Embryonic facial prominence (tissue), 1 donor: Measurements from ENCODE around the gene NOS3.

Experiments
- DNase-seq: peaks from one replicate; pipeline ENCODE4 v3.0.0-alpha.2; 2016; ENCODE audit errors: extremely low spot score

Gene NOS3

GRCh38 chr7:150964593-150965111 lies 26.2 kb upstream of the NOS3 start:
- no peak for DNase-seq

- no peak for DNase-seq
Observed at GRCh38 chr7:150965273-150965830, 25.5 kb upstream of the NOS3 start.

GRCh38 chr7:150966002-150966401 lies 24.8 kb upstream of the NOS3 start:
- no peak for DNase-seq

- no peak for DNase-seq
Observed at GRCh38 chr7:150967349-150967748, 23.5 kb upstream of the NOS3 start.

- no peak for DNase-seq
Observed at GRCh38 chr7:150968056-150968733, 22.6 kb upstream of the NOS3 start.

- DNase-seq, result no peak
Observed at GRCh38 chr7:150968734-150969372, 22.0 kb upstream of the NOS3 start.

GRCh38 chr7:150969475-150969874 lies 21.3 kb upstream of the NOS3 start:
- no peak for DNase-seq

GRCh38 chr7:150970424-150970823 lies 20.4 kb upstream of the NOS3 start:
- no peak for DNase-seq

GRCh38 chr7:150971242-150972022 lies 19.4 kb upstream of the NOS3 start:
- DNase-seq, result no peak

- no peak for DNase-seq
Observed at GRCh38 chr7:150972023-150972468, 18.8 kb upstream of the NOS3 start.

GRCh38 chr7:150972741-150973140 lies 18.1 kb upstream of the NOS3 start:
- DNase-seq, result no peak

- DNase-seq, result no peak
Observed at GRCh38 chr7:150973571-150974451, 17.0 kb upstream of the NOS3 start.

GRCh38 chr7:150974468-150975391 lies 16.1 kb upstream of the NOS3 start:
- DNase-seq, result no peak

GRCh38 chr7:150975536-150976319 lies 15.1 kb upstream of the NOS3 start:
- no peak for DNase-seq

- DNase-seq, result no peak
Observed at GRCh38 chr7:150976529-150977381, 14.1 kb upstream of the NOS3 start.

GRCh38 chr7:150977382-150978125 lies 13.3 kb upstream of the NOS3 start:
- DNase-seq, result no peak

GRCh38 chr7:150978126-150978789 lies 12.6 kb upstream of the NOS3 start, which contains the start of gene KCNH2:
TSS of gene KCNH2 (minus strand) at chr7:150978321. CDS start at chr7:150977913, 408 bp downstream.
- no peak for DNase-seq
